Osteoblast (primary cell): Measurements from ENCODE around the gene EFHC1. TPM values are rescaled to one million over a fixed set of nuclear protein-coding genes. Genes with fewer than 3 reads are reported as not detected.

Experiments
- DNase-seq: peaks from one replicate; pipeline ENCODE4 v3.0.0; 2011; ENCODE audit warnings: low spot score, mixed read lengths; ENCODE audit not compliant: insufficient read length; ENCODE audit errors: missing footprints
- H2AFZ ChIP-seq: 2 replicates; pipeline ENCODE4 v1.6.0; 2011; ENCODE audit warnings: mild to moderate bottlenecking, low read length
- H3K27ac ChIP-seq: 2 replicates; pipeline ENCODE4 v1.5.1; 2011; ENCODE audit warnings: mild to moderate bottlenecking, low read depth, low read length, moderate library complexity
- H3K27me3 ChIP-seq: 2 replicates; pipeline ENCODE4 v1.6.0; 2012; ENCODE audit warnings: mild to moderate bottlenecking, control low read depth, inconsistent platforms, low read length, moderate library complexity; ENCODE audit not compliant: insufficient read depth
- H3K36me3 ChIP-seq: 2 replicates; pipeline ENCODE4 v1.5.1; 2011; ENCODE audit warnings: mild to moderate bottlenecking, low read length, control low read depth, moderate library complexity; ENCODE audit not compliant: insufficient read depth
- H3K4me1 ChIP-seq: 2 replicates; pipeline ENCODE4 v1.5.1; 2011; ENCODE audit warnings: mild to moderate bottlenecking, low read length, control low read depth, moderate library complexity; ENCODE audit not compliant: insufficient read depth
- H3K4me2 ChIP-seq: 2 replicates; pipeline ENCODE4 v1.6.0; 2011; ENCODE audit warnings: mild to moderate bottlenecking, low read length; ENCODE audit not compliant: insufficient read depth
- H3K4me3 ChIP-seq: fragments of 200-600 bp; sonication (generic); 3 replicates; pipeline ENCODE4 v1.5.1; 2012; ENCODE audit warnings: mild to moderate bottlenecking, low read length, inconsistent platforms; ENCODE audit not compliant: insufficient read depth
- H3K79me2 ChIP-seq: 2 replicates; pipeline ENCODE4 v1.6.0; 2012; ENCODE audit warnings: mild to moderate bottlenecking, low read length, control low read depth, inconsistent platforms; ENCODE audit not compliant: insufficient read depth
- H3K9me3 ChIP-seq: 2 replicates; pipeline ENCODE4 v1.5.1; 2011; ENCODE audit warnings: low read depth, low read length, control low read depth
- H4K20me1 ChIP-seq: 2 replicates; pipeline ENCODE4 v1.6.0; 2012; ENCODE audit warnings: mild to moderate bottlenecking, low read length, control low read depth; ENCODE audit not compliant: insufficient read depth
- CTCF ChIP-seq: IDR thresholded peaks from 2 replicates; pipeline ENCODE4 v1.5.1; 2011; ENCODE audit warnings: mild to moderate bottlenecking, low read depth, low read length, moderate library complexity; ENCODE audit errors: extremely low read depth
- total RNA-seq: library from RNA; depleted of rRNA; stranded (reverse); fragments of >200 nt; gene quantifications from 2 replicates; pipeline ENCODE4 v1.2.3, GENCODE V29; 2012

The EFHC1 gene
- total RNA-seq, 1 donor, result 31.1 TPM

- Histone ChIP-seq H4K20me1 (no peaks in the 10 kb centered on the region), H3K4me1 (peaks cover 81% of the 10 kb centered on the region), H3K4me2 (no peak overlapping the region), H3K27me3 (no peaks in the 10 kb centered on the region), H3K9me3 (no peaks in the 10 kb centered on the region), H3K36me3 (peaks cover 85% of the 10 kb centered on the region), H2AFZ (no peak overlapping the region), H3K27ac (peak overlapping the region; percentile 94), H3K4me3 (no peak overlapping the region), H3K79me2 (peaks cover 30% of the 10 kb centered on the region)
- no peak for TF ChIP-seq CTCF
- DNase-seq, result no peak
Observed at GRCh38 chr6:52508261-52508739, 88.2 kb downstream of the EFHC1 start.

GRCh38 chr6:52509281-52510212 lies 89.4 kb downstream of the EFHC1 start:
- H3K4me2 ChIP-seq, result no peak overlapping the region
- H3K4me1 ChIP-seq, result peaks cover 81% of the 10 kb centered on the region
- H3K79me2 ChIP-seq, result peaks cover 30% of the 10 kb centered on the region
- H3K36me3 ChIP-seq, result peaks cover 85% of the 10 kb centered on the region
- no peaks in the 10 kb centered on the region for H3K9me3 ChIP-seq
- no peaks in the 10 kb centered on the region for H3K27me3 ChIP-seq
- TF ChIP-seq CTCF, result no peak
- no peaks in the 10 kb centered on the region for H4K20me1 ChIP-seq
- H3K4me3 ChIP-seq, result no peak overlapping the region
- H3K27ac ChIP-seq, result peak overlapping the region; percentile 94
- H2AFZ ChIP-seq, result no peak overlapping the region
- peak; percentile 94 for DNase-seq

GRCh38 chr6:52510213-52510562 lies 90.0 kb downstream of the EFHC1 start:
- Histone ChIP-seq H3K79me2 (peaks cover 28% of the 10 kb centered on the region), H3K4me2 (no peak overlapping the region), H3K9me3 (no peaks in the 10 kb centered on the region), H3K36me3 (peaks cover 85% of the 10 kb centered on the region), H2AFZ (no peak overlapping the region), H3K27ac (peak overlapping the region; percentile 94), H4K20me1 (no peaks in the 10 kb centered on the region), H3K4me3 (no peak overlapping the region), H3K4me1 (peaks cover 82% of the 10 kb centered on the region), H3K27me3 (no peaks in the 10 kb centered on the region)
- no peak for TF ChIP-seq CTCF
- no peak for DNase-seq

GRCh38 chr6:52511163-52511562 lies 91.0 kb downstream of the EFHC1 start:
- no peak for DNase-seq
- peaks cover 87% of the 10 kb centered on the region for H3K4me1 ChIP-seq
- peaks cover 85% of the 10 kb centered on the region for H3K36me3 ChIP-seq
- H3K4me3 ChIP-seq, result no peak overlapping the region
- no peak for TF ChIP-seq CTCF
- no peak overlapping the region for H2AFZ ChIP-seq
- H3K9me3 ChIP-seq, result no peaks in the 10 kb centered on the region
- H3K79me2 ChIP-seq, result peaks cover 31% of the 10 kb centered on the region
- H3K27ac ChIP-seq, result peak overlapping the region; percentile 94
- no peaks in the 10 kb centered on the region for H3K27me3 ChIP-seq
- H4K20me1 ChIP-seq, result no peaks in the 10 kb centered on the region
- H3K4me2 ChIP-seq, result peak overlapping the region; percentile 34
